ENCODE data around the gene RBM4B. TPM values are rescaled to one million over a fixed set of nuclear protein-coding genes. Genes with fewer than 3 reads are reported as not detected.

Gene RBM4B
- total and polyA plus RNA-seq, 2 of the 4 experiments (the other 2 are of a cell fraction): 23.1 to 26.7 TPM

GRCh38 chr11:66718320-66718971, 40.8 kb upstream of the RBM4B start:
- H3K36me3 ChIP-seq (ENCODE audit: control insufficient read depth, insufficient read depth, low read length): no peaks in the 10 kb centered on the region
- 59% methylated on average over 7 of the region's 26 CpGs; no CpG with 5 or more reads in 1 of the 2 experiments for WGBS, 2 experiments (ENCODE audit: extremely low coverage in 2 of 2, insufficient read length in 1 of 2)
- no peak overlapping the region for H2AK9ac ChIP-seq (replicated peaks; ENCODE audit: low read depth, low read length, poor library complexity)
- peaks cover 26% of the 10 kb centered on the region; the same call in 1 of the 2 replicates for H3K27me3 ChIP-seq (ENCODE audit: control insufficient read depth, insufficient read depth, low read length)
- no peak for ATAC-seq (ENCODE audit: low read depth)
- CTCF ChIA-PET: no interaction called here
- POLR2A ChIA-PET (ENCODE audit: unreplicated experiment): no interaction called here
- H4K8ac ChIP-seq (ENCODE audit: low read depth in 2 of 2, low read length in 2 of 2): no peak overlapping the region
- no peak overlapping the region for H3K23ac ChIP-seq (ENCODE audit: low read depth, low read length)
- H2BK5ac ChIP-seq (ENCODE audit: low read depth, low read length, poor library complexity, severe bottlenecking): no peak overlapping the region
- H3K9me1 ChIP-seq (ENCODE audit: insufficient read depth, low read length): no peaks in the 10 kb centered on the region; the same call in 1 of the 2 replicates
- H3K4me3 ChIP-seq (ENCODE audit: insufficient read depth, low read depth, low read length): no peak overlapping the region
- no peak overlapping the region for H2BK15ac ChIP-seq (ENCODE audit: low read depth, low read length)
- H3K9me3 ChIP-seq (ENCODE audit: control insufficient read depth, insufficient read depth, low read length): no peaks in the 10 kb centered on the region
- no peak overlapping the region for H2AK5ac ChIP-seq (ENCODE audit: low read depth, low read length)
- no peak for DNase-seq
- H2BK120ac ChIP-seq (ENCODE audit: low read depth, low read length): no peak overlapping the region
- no TSS peak for BruUV-seq (replicated peaks)
- no peaks in the 10 kb centered on the region for H3K79me1 ChIP-seq (ENCODE audit: low read depth in 1 of 2, low read length in 2 of 2)
- no peak overlapping the region for H2AFZ ChIP-seq (replicated peaks; ENCODE audit: low read length, poor library complexity)
- in situ Hi-C loops (cut with MboI; ENCODE audit: low sequenced_read_pairs): no loop called here
- TF ChIP-seq SMC3 (IDR thresholded peaks at IDR 0.05; ENCODE audit: low read depth, low read length) (no peak), CTCF (conservative IDR thresholded peaks at IDR 0.05; ENCODE audit: low read depth, low read length) (no peak), RFX5 (IDR thresholded peaks at IDR 0.05; ENCODE audit: low read depth, low read length) (no peak), POLR2A (IDR thresholded peaks at IDR 0.05; ENCODE audit: low read depth, low read length) (no peak), CEBPB (IDR thresholded peaks at IDR 0.05; ENCODE audit: low read depth, low read length) (no peak), RCOR1 (IDR thresholded peaks at IDR 0.05; ENCODE audit: insufficient replicate concordance, low read length) (no peak), NFE2L2 (IDR thresholded peaks at IDR 0.05; ENCODE audit: low read depth, low read length) (no peak), CHD1 (IDR thresholded peaks at IDR 0.05; ENCODE audit: low read depth, low read length) (no peak)
- no peak overlapping the region for H3K4me2 ChIP-seq (ENCODE audit: low read depth, low read length)
- intact Hi-C loops (cut with micrococcal nuclease): no loop called here
- H3K4me1 ChIP-seq (ENCODE audit: control insufficient read depth, insufficient read depth, low read length): peaks cover 2% of the 10 kb centered on the region; the same call in 1 of the 2 replicates
- H3K56ac ChIP-seq (ENCODE audit: extremely low read depth, insufficient read depth, low read length): no peak overlapping the region
- dilution Hi-C loops (cut with HindIII; ENCODE audit: low sequenced_read_pairs, unreplicated experiment): no loop called here
- no peak overlapping the region for H3K18ac ChIP-seq (ENCODE audit: low read depth, low read length)
- H3K4ac ChIP-seq (ENCODE audit: low read depth, low read length): no peak overlapping the region
- H4K91ac ChIP-seq (ENCODE audit: insufficient read depth, low read depth, low read length): no peak overlapping the region
- H3K9ac ChIP-seq (ENCODE audit: low read depth, low read length): no peak overlapping the region
- no peak overlapping the region for H4K5ac ChIP-seq (ENCODE audit: low read depth, low read length)
- no peak overlapping the region for H3K27ac ChIP-seq (ENCODE audit: insufficient read depth, low read length)
- no peak overlapping the region for H3K14ac ChIP-seq (replicated peaks; ENCODE audit: low read depth, low read length)
- no peaks in the 10 kb centered on the region for H4K20me1 ChIP-seq (ENCODE audit: insufficient read depth, low read length)
- no peak overlapping the region for H2BK20ac ChIP-seq (ENCODE audit: low read depth, low read length)
